Endothelial cell of umbilical vein (primary cell): ENCODE data around the gene IGFBP7. TPM values are rescaled to one million over a fixed set of nuclear protein-coding genes. Genes with fewer than 3 reads are reported as not detected.

Experiments used
- BruUV-seq: library from RNA; stranded (reverse); fragments of 400-500 nt; replicated peaks from 2 replicates; lab custom pipeline; 2021; lab: Mats Ljungman, UMichigan
- CTCF ChIA-PET: fragments of 300-600, 350-600 bp; sonication (Branson Sonifier 250); formaldehyde crosslinking; loops from one replicate; lab custom pipeline; 2021; ENCODE audit warnings: antibody characterized with exemption, inconsistent platforms; lab: Charles Lee
- POLR2A ChIA-PET: fragments of 300-600, 350-600 bp; sonication (Branson Sonifier 250); formaldehyde crosslinking; loops from one replicate; lab custom pipeline; 2021; ENCODE audit warnings: antibody characterized with exemption, inconsistent platforms; lab: Charles Lee
- DNase-seq: peaks from one replicate; pipeline ENCODE4 v3.0.0-alpha.2; 2011; ENCODE audit warnings: low read depth, low spot score
- FAIRE-seq: peaks from 2 replicates; lab custom pipeline; 2011; peaks lifted over from hg19 to GRCh38; lab: Jason Lieb, UNC
- H2AFZ ChIP-seq: 2 replicates; pipeline ENCODE4 v1.6.0; 2012; ENCODE audit warnings: low read depth, low read length, control low read depth, inconsistent platforms
- H3K27ac ChIP-seq: 2 replicates; pipeline ENCODE4 v1.5.1; 2011; ENCODE audit warnings: low read depth, mild to moderate bottlenecking, control low read depth, low read length, moderate library complexity; ENCODE audit not compliant: insufficient read depth
- H3K27me3 ChIP-seq, 2 experiments: 2 replicates each; pipeline versions ENCODE4 v1.6.0 to v1.6.1; 2011; ENCODE audit warnings: low read length in 2 of 2, mixed read lengths in 1 of 2; ENCODE audit not compliant: control insufficient read depth in 2 of 2, insufficient read depth in 2 of 2
- H3K36me3 ChIP-seq, 2 experiments: 2 replicates in 1 of 2; 3 replicates in 1 of 2; pipeline ENCODE4 v1.5.1; 2011; ENCODE audit warnings: low read length in 2 of 2, mild to moderate bottlenecking in 1 of 2, moderate library complexity in 1 of 2; ENCODE audit not compliant: control insufficient read depth in 2 of 2, insufficient read depth in 2 of 2; ENCODE audit errors: extremely low read depth in 1 of 2
- H3K4me1 ChIP-seq: 3 replicates; pipeline ENCODE4 v1.5.1; 2011; ENCODE audit warnings: mild to moderate bottlenecking, low read length; ENCODE audit not compliant: control insufficient read depth, insufficient read depth; ENCODE audit errors: extremely low read depth
- H3K4me2 ChIP-seq: 2 replicates; pipeline ENCODE4 v1.6.1; 2011; ENCODE audit warnings: low read length, control low read depth, mixed read lengths; ENCODE audit not compliant: insufficient read depth
- H3K4me3 ChIP-seq, 3 experiments: fragments of 200-600 bp in 1 of 3; sonication (generic), shearing (Covaris generic) in 1 of 3; replicated peaks in 1 of 3; 2 replicates each; pipeline ENCODE4 v1.5.1; 2011 to 2016; ENCODE audit warnings: control low read depth in 3 of 3, low read length in 3 of 3, mild to moderate bottlenecking in 2 of 3, inconsistent platforms in 1 of 3, low read depth in 1 of 3, moderate library complexity in 1 of 3; ENCODE audit not compliant: insufficient read depth in 1 of 3
- H3K79me2 ChIP-seq: 2 replicates; pipeline ENCODE4 v1.6.0; 2012; ENCODE audit warnings: low read length, inconsistent platforms; ENCODE audit not compliant: control insufficient read depth, insufficient read depth
- H3K9ac ChIP-seq: replicated peaks from 2 replicates; pipeline ENCODE3; 2011; ENCODE audit warnings: low read length, control low read depth; ENCODE audit not compliant: insufficient read depth; ENCODE audit errors: extremely low read depth
- H3K9me1 ChIP-seq: replicated peaks from 3 replicates; pipeline ENCODE4 v1.6.0; 2011; ENCODE audit warnings: mild to moderate bottlenecking, low read length; ENCODE audit not compliant: control insufficient read depth, insufficient read depth; ENCODE audit errors: extremely low read depth
- H3K9me3 ChIP-seq: replicated peaks from 2 replicates; pipeline ENCODE4 v1.5.1; 2012; ENCODE audit warnings: low read length, inconsistent platforms; ENCODE audit not compliant: control insufficient read depth, insufficient read depth
- H4K20me1 ChIP-seq: replicated peaks from 2 replicates; pipeline ENCODE3; 2011; ENCODE audit warnings: mild to moderate bottlenecking, low read length; ENCODE audit not compliant: control insufficient read depth, insufficient read depth; ENCODE audit errors: extremely low read depth
- CTCF ChIP-seq, 2 donors: IDR thresholded peaks; 1 replicate in 1 of 2; 2 replicates in 1 of 2; pipeline ENCODE4 v1.5.1; 2011; ENCODE audit warnings: low read length in 2 of 2, mild to moderate bottlenecking in 2 of 2, moderate library complexity in 2 of 2, control low read depth in 1 of 2, inconsistent platforms in 1 of 2, low read depth in 1 of 2; ENCODE audit not compliant: insufficient read depth in 1 of 2; ENCODE audit errors: extremely low read depth in 1 of 2
- EZH2 ChIP-seq: IDR thresholded peaks from 2 replicates; pipeline ENCODE4 v1.6.1; 2012; ENCODE audit warnings: borderline replicate concordance, low read depth, mild to moderate bottlenecking, moderate library complexity, low read length, inconsistent platforms; ENCODE audit not compliant: severe bottlenecking
- FOS ChIP-seq: IDR thresholded peaks from 2 replicates; pipeline ENCODE4 v1.6.1; 2011; ENCODE audit warnings: mild to moderate bottlenecking, low read length, moderate library complexity, borderline replicate concordance; ENCODE audit not compliant: insufficient read depth
- GATA2 ChIP-seq: IDR thresholded peaks from 2 replicates; pipeline ENCODE4 v1.7.0; 2011; ENCODE audit warnings: low read depth, mild to moderate bottlenecking, moderate library complexity, mixed read lengths, low read length; ENCODE audit not compliant: insufficient read length, insufficient read depth
- JUN ChIP-seq: IDR thresholded peaks from 2 replicates; pipeline ENCODE4 v1.6.1; 2011; ENCODE audit warnings: borderline replicate concordance, low read depth; ENCODE audit not compliant: insufficient read length, insufficient read depth
- MAX ChIP-seq: IDR thresholded peaks from 2 replicates; pipeline ENCODE4 v1.6.1; 2011; ENCODE audit not compliant: insufficient read depth, insufficient read length
- MYC ChIP-seq: IDR thresholded peaks from one replicate; pipeline ENCODE4 v1.6.1; 2011; ENCODE audit warnings: mild to moderate bottlenecking, low read depth, low read length
- POLR2A ChIP-seq: IDR thresholded peaks from 2 replicates; pipeline ENCODE4 v1.6.1; 2012; ENCODE audit warnings: low read depth, mild to moderate bottlenecking, control low read depth, low read length
- dilution Hi-C: fragments of 300-500 bp; cut with MboI; formaldehyde crosslinking; loops from one replicate; pipeline ENCODE4 v1.15.0; 2019; ENCODE audit warnings: low sequenced_read_pairs; ENCODE audit not compliant: extremely low pct_ligation_motif_present
- intact Hi-C: fragments of 100-400 bp; cut with micrococcal nuclease; formaldehyde crosslinking; loops from one replicate; pipeline ENCODE4 v1.10.0; 2022
- polyA plus RNA-seq, 4 experiments: library from polyadenylated mRNA; depleted of rRNA in 3 of 4; stranded (reverse) in 3 of 4; unstranded in 1 of 4; fragments of >200 nt; gene quantifications; 2 replicates each; pipeline versions ENCODE4 v1.2.1 to v1.2.3, GENCODE V29; 2011 to 2012; ENCODE audit warnings: missing spikeins in 1 of 4
- total RNA-seq: library from RNA; stranded (reverse); gene quantifications from 2 replicates; pipeline ENCODE4 v1.2.3, GENCODE V29; 2021

Gene IGFBP7
- total and polyA plus RNA-seq, 2 donors (not counting 3 experiments of a cell fraction or from before 2014, with no cell fraction given): 526 to 770 TPM

- DNase-seq: no peak
- POLR2A ChIA-PET: no interaction called here
- peaks cover 39% of the 10 kb centered on the region for H3K79me2 ChIP-seq
- H4K20me1 ChIP-seq: no peaks in the 10 kb centered on the region
- H3K36me3 ChIP-seq: no peaks in the 10 kb centered on the region
- H3K27me3 ChIP-seq: no peaks in the 10 kb centered on the region
- CTCF ChIA-PET: interaction anchor here (0.9 kb wide), 1 partner anchor 20 kb away, joined by 3 read pairs; no protein-coding TSS in a partner anchor
- BruUV-seq: no TSS peak
- no peaks in the 10 kb centered on the region for H3K9me3 ChIP-seq
- FAIRE-seq: no peak
- peak overlapping the region; percentile 100 for H3K27ac ChIP-seq
- H3K4me2 ChIP-seq: no peak overlapping the region
- no peak overlapping the region for H2AFZ ChIP-seq
- no peak overlapping the region for H3K9ac ChIP-seq
- H3K4me3 ChIP-seq: no peak overlapping the region
- H3K9me1 ChIP-seq: no peaks in the 10 kb centered on the region
- dilution Hi-C loops: no loop called here
- intact Hi-C loops: no loop called here
- H3K4me1 ChIP-seq: peaks cover 53% of the 10 kb centered on the region
- TF ChIP-seq JUN: no peak
- TF ChIP-seq EZH2: no peak
- TF ChIP-seq GATA2: no peak
- TF ChIP-seq FOS: no peak
- no peak for TF ChIP-seq MAX
- no peak for TF ChIP-seq CTCF (IDR thresholded peaks at IDR 0.05; ENCODE audit: extremely low read depth in 1 of 2, insufficient read depth in 1 of 2, low read depth in 1 of 2, low read length in 2 of 2)
- no peak for TF ChIP-seq POLR2A
- no peak for TF ChIP-seq MYC
These were observed 25.8 kb downstream of the IGFBP7 start for GRCh38 chr4:57084360-57084759.
